KMS-11 (cell line): Measurements from ENCODE around the gene RASIP1.

ENCODE experiments used
- H2AFZ ChIP-seq: fragments of 200-600 bp; sonication (generic); 2 replicates; pipeline ENCODE4 v1.6.1; 2016; ENCODE audit warnings: antibody characterized with exemption, mixed run types, low read depth
- H3K27ac ChIP-seq: fragments of 200-600 bp; sonication (generic); 2 replicates; pipeline ENCODE4 v1.6.1; 2016; ENCODE audit warnings: mild to moderate bottlenecking, mixed run types
- H3K27me3 ChIP-seq: fragments of 200-600 bp; sonication (generic); 2 replicates; pipeline ENCODE4 v1.6.1; 2017; ENCODE audit warnings: mild to moderate bottlenecking, low read depth, mixed run types, moderate library complexity; ENCODE audit not compliant: insufficient read depth
- H3K36me3 ChIP-seq: fragments of 200-600 bp; sonication (generic); 2 replicates; pipeline ENCODE4 v1.6.1; 2017; ENCODE audit warnings: mild to moderate bottlenecking, mixed run types; ENCODE audit not compliant: insufficient read depth
- H3K4me1 ChIP-seq: fragments of 200-600 bp; sonication (generic); 2 replicates; pipeline ENCODE4 v1.6.1; 2016; ENCODE audit warnings: mild to moderate bottlenecking, low read depth, mixed run types; ENCODE audit not compliant: poor library complexity, severe bottlenecking
- H3K4me2 ChIP-seq: fragments of 200-600 bp; sonication (generic); 2 replicates; pipeline ENCODE4 v1.7.0; 2016; ENCODE audit warnings: mild to moderate bottlenecking, mixed run types
- H3K4me3 ChIP-seq: fragments of 200-600 bp; sonication (generic); IDR thresholded peaks from 2 replicates; pipeline ENCODE4 v1.6.1; 2017; ENCODE audit warnings: low read depth, low read length, mixed read lengths; ENCODE audit not compliant: insufficient read depth
- H3K79me2 ChIP-seq: fragments of 200-600 bp; sonication (generic); 2 replicates; pipeline ENCODE4 v1.6.1; 2016; ENCODE audit warnings: low read depth, mixed run types; ENCODE audit not compliant: insufficient read depth
- H3K9ac ChIP-seq: fragments of 200-600 bp; sonication (generic); 2 replicates; pipeline ENCODE4 v1.6.1; 2016; ENCODE audit warnings: mild to moderate bottlenecking, mixed run types
- H4K20me1 ChIP-seq: fragments of 200-600 bp; sonication (generic); 2 replicates; pipeline ENCODE4 v1.6.1; 2016; ENCODE audit warnings: mild to moderate bottlenecking, mixed run types; ENCODE audit not compliant: insufficient read depth
- CTCF ChIP-seq: fragments of 200-600 bp; sonication (generic); conservative IDR thresholded peaks from 2 replicates; pipeline ENCODE4 v1.6.1; 2017; ENCODE audit warnings: low read depth, mild to moderate bottlenecking, antibody characterized with exemption, low read length, moderate library complexity, mixed read lengths

Gene RASIP1

DNA sequence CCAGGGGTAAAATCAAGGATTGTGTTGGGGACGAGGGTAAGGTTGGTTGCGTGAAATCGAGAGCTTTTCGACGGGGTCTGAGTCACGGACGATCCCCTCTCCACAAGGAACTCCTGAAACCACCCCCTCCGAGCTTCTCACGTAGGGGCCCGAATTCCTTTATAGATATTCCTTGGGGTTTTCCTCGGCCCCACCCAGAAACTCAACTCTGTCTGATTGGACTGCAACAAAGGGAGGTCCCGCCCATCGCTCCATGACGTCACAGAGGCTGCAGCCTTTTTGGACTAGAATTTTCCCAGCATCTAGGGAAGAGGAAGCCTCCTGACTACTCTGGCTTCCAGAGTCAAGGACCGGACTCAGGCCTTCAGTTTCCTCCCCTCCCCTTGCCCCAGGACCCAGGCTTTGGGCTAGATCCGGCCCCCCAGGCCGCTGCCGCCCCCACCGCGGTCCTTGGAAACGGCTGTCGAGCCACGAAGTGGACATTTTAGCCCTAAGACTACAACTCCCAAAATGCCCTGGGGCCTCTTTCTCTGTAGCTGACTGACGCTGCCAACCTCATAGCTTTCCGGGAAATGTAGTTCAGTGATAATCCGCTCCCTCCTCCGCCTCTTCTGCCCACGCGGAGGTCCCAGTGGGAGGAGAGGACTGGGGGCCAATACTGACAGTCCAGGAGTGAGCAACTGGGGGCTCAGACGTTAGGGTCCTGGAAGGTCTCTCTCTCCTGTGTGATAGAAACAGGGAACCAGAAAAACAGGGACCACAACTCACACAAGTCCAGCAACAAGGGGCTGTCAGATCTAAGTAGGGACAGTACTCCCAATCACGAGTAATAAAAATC lies 6.5 kb upstream of the RASIP1 start, which contains the start of gene IZUMO1:
Gene IZUMO1 (minus strand): TSS at position 172 of the 838 bp plus-strand sequence. CDS start 1,050 bp downstream, outside the sequence.
- H3K27ac ChIP-seq, result no peak within 1 kb of the TSS
- peaks cover 70% of the 10 kb centered on the region for H3K27me3 ChIP-seq
- no peak within 1 kb of the TSS; the same call in 1 of the 2 replicates for H3K9ac ChIP-seq
- H3K4me2 ChIP-seq, result peak within 1 kb of the TSS; percentile 29; the same call in 1 of the 2 replicates
- no peaks in the 10 kb centered on the region for H3K36me3 ChIP-seq
- H3K4me1 ChIP-seq, result no peaks in the 10 kb centered on the region
- H2AFZ ChIP-seq, result peak within 1 kb of the TSS; percentile 70
- no peak for TF ChIP-seq CTCF
- H3K79me2 ChIP-seq, result no peaks in the 10 kb centered on the region
- H3K4me3 ChIP-seq, result no peak within 1 kb of the TSS
- no peaks in the 10 kb centered on the region for H4K20me1 ChIP-seq

GRCh38 chr19:48746110-48746509 lies 5.7 kb upstream of the RASIP1 start:
- H3K27ac ChIP-seq, result no peak overlapping the region
- no peak for TF ChIP-seq CTCF
- no peaks in the 10 kb centered on the region for H3K4me1 ChIP-seq
- H3K9ac ChIP-seq, result no peak overlapping the region
- H3K36me3 ChIP-seq, result no peaks in the 10 kb centered on the region
- H3K4me3 ChIP-seq, result no peak overlapping the region
- H3K27me3 ChIP-seq, result peaks cover 64% of the 10 kb centered on the region
- no peaks in the 10 kb centered on the region for H3K79me2 ChIP-seq
- H2AFZ ChIP-seq, result peak overlapping the region; percentile 70; the same call in 1 of the 2 replicates
- H4K20me1 ChIP-seq, result no peaks in the 10 kb centered on the region
- no peak overlapping the region for H3K4me2 ChIP-seq

DNA sequence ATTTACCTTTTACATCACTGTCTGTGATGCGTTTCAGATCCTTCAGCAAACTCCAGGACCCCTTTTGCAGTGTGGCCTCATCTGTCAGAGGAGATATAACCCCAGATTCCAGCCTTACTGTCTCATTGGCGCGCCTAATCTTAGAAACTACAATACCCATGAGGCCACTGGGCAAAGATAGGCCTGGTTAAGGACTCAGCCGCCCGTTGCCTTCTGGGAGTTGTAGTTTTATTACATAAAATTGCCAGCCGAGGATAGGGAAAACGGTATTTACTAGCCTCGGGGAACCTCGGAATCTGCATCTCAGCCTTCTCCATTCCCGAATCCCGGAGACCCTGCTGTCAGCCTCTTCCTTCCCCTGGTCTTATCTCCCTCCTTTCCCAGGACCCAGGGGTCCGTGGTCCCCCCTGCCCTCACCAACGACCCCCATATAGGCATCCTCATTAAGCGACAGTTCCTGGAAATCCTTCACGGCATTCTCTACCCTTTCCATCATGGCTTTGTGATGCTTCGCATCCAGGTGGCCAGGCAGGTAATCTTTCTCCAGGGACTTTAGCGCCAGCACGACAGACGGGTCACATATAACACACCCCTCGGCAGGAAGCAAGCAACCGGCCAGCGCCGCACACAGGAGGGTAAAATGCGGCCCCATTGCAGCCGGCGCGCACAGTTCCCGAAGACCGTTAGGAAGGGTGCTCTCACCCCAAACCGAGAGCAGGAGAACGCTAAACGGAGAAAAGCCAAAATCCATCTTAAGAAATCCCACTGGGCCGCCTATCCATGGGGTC lies 5.0 kb upstream of the RASIP1 start:
- no peaks in the 10 kb centered on the region for H3K79me2 ChIP-seq
- no peak overlapping the region for H2AFZ ChIP-seq
- no peak for TF ChIP-seq CTCF
- no peak overlapping the region for H3K27ac ChIP-seq
- H3K9ac ChIP-seq, result no peak overlapping the region
- no peak overlapping the region for H3K4me3 ChIP-seq
- no peak overlapping the region for H3K4me2 ChIP-seq
- no peaks in the 10 kb centered on the region for H3K4me1 ChIP-seq
- no peaks in the 10 kb centered on the region for H4K20me1 ChIP-seq
- peaks cover 65% of the 10 kb centered on the region for H3K27me3 ChIP-seq
- no peaks in the 10 kb centered on the region for H3K36me3 ChIP-seq

DNA sequence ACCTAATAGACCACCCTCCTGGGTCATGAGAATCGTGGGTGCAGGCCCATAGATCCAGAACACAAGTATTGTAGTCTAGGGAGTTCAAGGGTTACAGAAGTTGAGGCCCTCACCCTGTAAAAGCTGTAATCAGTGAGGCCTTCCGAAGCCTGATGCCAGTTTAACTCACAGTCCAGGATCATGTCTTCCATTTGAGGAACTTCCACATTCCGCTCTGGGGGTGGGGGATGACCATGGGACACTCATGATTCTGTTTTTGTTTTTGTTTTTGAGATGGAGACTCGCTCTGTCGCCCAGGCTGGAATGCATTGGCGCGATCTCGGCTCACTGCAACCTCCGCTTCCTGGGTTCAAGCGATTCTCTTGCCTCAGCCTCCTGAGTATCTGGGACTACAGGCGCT lies 1.7 kb upstream of the RASIP1 start:
- Histone ChIP-seq H3K9ac (no peak overlapping the region), H2AFZ (no peak overlapping the region), H3K4me3 (no peak overlapping the region), H3K27me3 (peaks cover 53% of the 10 kb centered on the region), H3K79me2 (no peaks in the 10 kb centered on the region), H3K4me2 (no peak overlapping the region), H3K4me1 (peaks cover 9% of the 10 kb centered on the region), H4K20me1 (no peaks in the 10 kb centered on the region), H3K36me3 (no peaks in the 10 kb centered on the region), H3K27ac (no peak overlapping the region)
- no peak for TF ChIP-seq CTCF
